DOHH2 (cell line): Measurements from ENCODE around the gene PRMT1.
A peak's percentile ranks its signal among the peaks of the same experiment; 100 is the strongest.

Source experiments
- H3F3A ChIP-seq: fragments of 200-600 bp; sonication (generic), shearing (Covaris generic); 2 replicates; pipeline ENCODE4 v1.6.0; 2016; ENCODE audit warnings: antibody characterized with exemption, mild to moderate bottlenecking; ENCODE audit not compliant: control insufficient read depth, insufficient read depth
- H3K27ac ChIP-seq: fragments of 200-600 bp; sonication (generic); 2 replicates; pipeline ENCODE4 v1.5.1; 2014; ENCODE audit warnings: low read depth, mild to moderate bottlenecking, low read length, moderate library complexity
- H3K27me3 ChIP-seq: fragments of 200-600 bp; sonication (generic); 2 replicates; pipeline ENCODE4 v1.6.1; 2014; ENCODE audit warnings: mild to moderate bottlenecking, low read length, mixed read lengths; ENCODE audit not compliant: control insufficient read depth
- H3K36me3 ChIP-seq: fragments of 200-600 bp; sonication (generic); 2 replicates; pipeline ENCODE4 v1.6.1; 2014; ENCODE audit warnings: mild to moderate bottlenecking, low read length, moderate library complexity, mixed read lengths; ENCODE audit not compliant: control insufficient read depth
- H3K4me1 ChIP-seq: fragments of 200-600 bp; sonication (generic); 2 replicates; pipeline ENCODE4 v1.6.1; 2014; ENCODE audit warnings: mild to moderate bottlenecking, low read length, mixed read lengths; ENCODE audit not compliant: control insufficient read depth
- H3K4me2 ChIP-seq: fragments of 200-600 bp; sonication (generic); 2 replicates; pipeline ENCODE4 v1.6.0; 2014; ENCODE audit warnings: mild to moderate bottlenecking, low read length, moderate library complexity
- H3K4me3 ChIP-seq: fragments of 200-600 bp; sonication (generic); 2 replicates; pipeline ENCODE4 v1.5.1; 2014; ENCODE audit warnings: mild to moderate bottlenecking, low read length, mixed read lengths
- H3K79me2 ChIP-seq: fragments of 200-600 bp; sonication (generic); 2 replicates; pipeline ENCODE4 v1.6.1; 2014; ENCODE audit warnings: mild to moderate bottlenecking, low read length, mixed read lengths; ENCODE audit not compliant: control insufficient read depth
- H3K9me2 ChIP-seq: fragments of 200-600 bp; sonication (generic); replicated peaks from 2 replicates; pipeline ENCODE4 v1.6.1; 2014; ENCODE audit warnings: mild to moderate bottlenecking, low read length, mixed read lengths; ENCODE audit not compliant: control insufficient read depth
- H3K9me3 ChIP-seq: fragments of 200-600 bp; sonication (generic); 2 replicates; pipeline ENCODE4 v1.6.1; 2014; ENCODE audit warnings: antibody characterized with exemption, low read length, mixed read lengths; ENCODE audit not compliant: control insufficient read depth, insufficient read depth
- H4K20me1 ChIP-seq: fragments of 200-600 bp; sonication (generic); 2 replicates; pipeline ENCODE4 v1.6.0; 2014; ENCODE audit warnings: low read depth, mild to moderate bottlenecking, antibody characterized with exemption, low read length, moderate library complexity; ENCODE audit not compliant: control insufficient read depth, insufficient read depth
- CTCF ChIP-seq: fragments of 200-600 bp; sonication (generic); IDR thresholded peaks from one replicate; pipeline ENCODE4 v1.5.1; 2014; ENCODE audit warnings: antibody characterized with exemption, mild to moderate bottlenecking, low read depth, low read length; ENCODE audit not compliant: poor library complexity, severe bottlenecking
- EZH2phosphoT487 ChIP-seq: fragments of 200-600 bp; sonication (generic); IDR thresholded peaks from 2 replicates; pipeline ENCODE4 v1.6.1; 2017; ENCODE audit warnings: borderline replicate concordance, mild to moderate bottlenecking, antibody characterized with exemption, low read length, moderate library complexity, mixed read lengths

The PRMT1 gene

GRCh38 chr19:49640113-49640898 lies 36.8 kb upstream of the PRMT1 start, which contains the start of gene RRAS:
RRAS (minus strand) TSS chr19:49640143; CDS start chr19:49640098, 45 bp downstream.
- H3K9me2 ChIP-seq = no peaks in the 10 kb centered on the region
- peak within 1 kb of the TSS; percentile 99 for H3K4me2 ChIP-seq
- peak within 1 kb of the TSS; percentile 99 for H3K4me3 ChIP-seq
- H3K36me3 ChIP-seq = peaks cover 26% of the 10 kb centered on the region
- peaks cover 40% of the 10 kb centered on the region for H3K79me2 ChIP-seq
- H3K27me3 ChIP-seq = peaks cover 19% of the 10 kb centered on the region
- peak within 1 kb of the TSS; percentile 98 for H3K27ac ChIP-seq
- H3K9me3 ChIP-seq = no peaks in the 10 kb centered on the region
- TF ChIP-seq EZH2phosphoT487 (no peak), CTCF (no peak)
- H3F3A ChIP-seq = peaks cover 6% of the 10 kb centered on the region
- no peaks in the 10 kb centered on the region for H4K20me1 ChIP-seq
- peaks cover 32% of the 10 kb centered on the region for H3K4me1 ChIP-seq

GRCh38 chr19:49641688-49642491 lies 35.2 kb upstream of the PRMT1 start, which contains the start of gene SCAF1:
SCAF1 (plus strand) TSS chr19:49642209; CDS start chr19:49645027, 2,818 bp downstream.
- Histone ChIP-seq H3K9me2 (no peaks in the 10 kb centered on the region), H3F3A (peaks cover 6% of the 10 kb centered on the region), H4K20me1 (no peaks in the 10 kb centered on the region), H3K4me3 (peak within 1 kb of the TSS; percentile 99), H3K27ac (peak within 1 kb of the TSS; percentile 98), H3K36me3 (peaks cover 42% of the 10 kb centered on the region), H3K9me3 (no peaks in the 10 kb centered on the region), H3K4me2 (peak within 1 kb of the TSS; percentile 99), H3K27me3 (peaks cover 15% of the 10 kb centered on the region), H3K79me2 (peaks cover 55% of the 10 kb centered on the region), H3K4me1 (peaks cover 32% of the 10 kb centered on the region)
- TF ChIP-seq CTCF (no peak), EZH2phosphoT487 (no peak)

- Histone ChIP-seq H3K9me2 (no peaks in the 10 kb centered on the region), H3K79me2 (peaks cover 62% of the 10 kb centered on the region), H3K27ac (peak overlapping the region; percentile 68), H3K4me2 (peak overlapping the region; percentile 89), H3K4me3 (peak overlapping the region; percentile 95), H3K4me1 (peaks cover 31% of the 10 kb centered on the region), H3K9me3 (no peaks in the 10 kb centered on the region), H3K27me3 (peaks cover 14% of the 10 kb centered on the region), H3F3A (peaks cover 6% of the 10 kb centered on the region), H4K20me1 (no peaks in the 10 kb centered on the region), H3K36me3 (peaks cover 48% of the 10 kb centered on the region)
- TF ChIP-seq CTCF = no peak
- TF ChIP-seq EZH2phosphoT487 = no peak
Observed at GRCh38 chr19:49642492-49643035, 34.5 kb upstream of the PRMT1 start.
